HG02852 (cell line): ENCODE measurements around the gene GIT1.

Experiments
- ATAC-seq: cut with Tn5 transposase; IDR thresholded peaks from one replicate; pipeline ENCODE4 v1.9.1; 2021; ENCODE audit warnings: mild to moderate bottlenecking, moderate library complexity; ENCODE audit not compliant: unreplicated experiment

The GIT1 gene

DNA sequence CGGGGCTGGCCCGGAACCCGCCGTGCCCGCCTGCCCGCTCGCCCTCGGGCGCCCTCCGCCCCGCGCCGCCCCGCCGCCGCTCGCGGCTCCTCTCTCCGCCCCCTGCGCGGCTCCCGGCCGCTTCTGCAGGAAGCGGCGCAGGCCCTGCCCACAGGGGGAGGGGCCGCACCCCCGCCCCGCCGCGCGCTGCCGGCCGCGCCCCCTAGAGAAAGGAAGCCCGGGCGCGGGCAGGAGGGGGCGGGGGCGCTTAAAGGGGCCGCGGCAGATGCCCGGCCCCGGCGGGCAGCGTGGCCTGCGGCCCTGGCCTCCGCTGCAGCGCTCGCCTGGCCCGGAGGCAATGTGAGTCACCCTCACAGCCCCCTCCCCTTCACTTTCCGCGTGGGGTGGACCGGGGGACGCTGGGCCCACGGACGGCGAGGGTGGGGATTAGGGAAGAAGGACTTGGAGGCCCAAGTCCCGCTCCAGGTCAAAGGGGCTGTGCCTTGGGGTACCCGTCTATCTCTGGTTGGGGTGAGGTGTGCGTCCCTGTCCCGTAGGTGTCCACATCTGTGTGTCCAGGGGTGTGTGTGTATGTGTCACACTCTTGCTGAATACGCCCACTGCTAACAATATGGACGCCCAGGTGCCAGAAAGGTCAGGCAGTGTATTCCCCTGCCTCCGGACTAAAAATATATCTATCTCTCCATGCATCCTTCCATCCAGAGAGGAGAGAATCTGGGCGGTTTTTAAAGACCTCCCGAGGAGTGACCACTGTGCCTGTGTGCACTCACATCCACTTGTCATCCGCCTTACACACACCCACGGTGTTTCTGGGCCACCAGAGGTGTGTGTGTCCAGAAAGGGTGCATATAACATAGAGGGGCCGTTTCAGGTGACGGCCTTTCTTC is at the start of gene GIT1:
Gene GIT1 (minus strand): TSS at position 125 of the 887 bp plus-strand sequence. CDS start 270 bp downstream, outside the sequence.
- peak; percentile 51 for ATAC-seq

- no peak for ATAC-seq
Observed at GRCh38 chr17:29633886-29634285, 44.4 kb upstream of the GIT1 start.

DNA sequence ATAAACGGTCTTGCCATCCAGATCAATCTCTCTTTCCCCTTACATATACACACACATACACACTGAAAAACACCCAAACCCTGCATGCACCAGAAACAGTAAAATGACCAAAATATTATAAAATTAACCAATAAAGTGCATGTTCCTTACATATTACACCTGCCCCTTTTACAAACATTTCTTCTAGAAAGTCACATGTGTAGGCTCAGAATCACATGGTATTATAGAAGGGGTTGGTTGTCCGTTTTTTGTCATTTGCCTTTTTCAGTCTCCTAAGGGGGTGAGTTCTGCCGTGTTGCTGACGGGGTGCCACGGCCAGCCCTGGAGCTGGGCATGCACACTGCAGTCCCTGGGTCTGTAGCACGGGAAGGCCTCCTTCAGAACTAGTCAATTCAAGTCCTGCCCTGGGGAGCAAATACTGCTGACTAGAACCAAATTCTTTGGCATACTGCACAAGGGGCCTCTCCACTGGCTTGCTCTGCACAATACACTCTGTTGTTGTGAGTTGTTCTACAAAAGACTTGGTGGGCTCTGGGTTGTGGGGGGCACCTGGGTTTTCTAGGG is 41.3 kb upstream of the GIT1 start:
- no peak for ATAC-seq

DNA sequence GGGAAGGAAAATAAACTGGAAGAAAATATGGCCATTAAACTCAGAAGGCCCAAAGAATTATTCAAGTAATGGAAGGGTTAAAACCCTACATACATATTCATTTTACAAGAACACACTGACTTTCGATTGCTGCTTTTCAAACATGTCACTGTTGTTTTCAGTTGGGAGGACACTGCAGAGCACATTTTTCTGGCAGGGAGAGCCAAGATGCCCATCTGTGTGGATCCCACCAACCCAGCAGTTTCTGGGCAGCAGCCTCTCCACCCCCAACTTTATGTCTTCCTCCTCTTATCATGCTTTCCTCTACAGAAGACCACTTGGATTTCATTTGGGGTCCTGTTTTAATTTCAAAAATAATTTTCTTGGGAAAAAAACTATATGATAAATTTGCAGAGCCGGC is 40.4 kb upstream of the GIT1 start:
- ATAC-seq: no peak

GRCh38 chr17:29628644-29629043 is 39.2 kb upstream of the GIT1 start:
- ATAC-seq: no peak

DNA sequence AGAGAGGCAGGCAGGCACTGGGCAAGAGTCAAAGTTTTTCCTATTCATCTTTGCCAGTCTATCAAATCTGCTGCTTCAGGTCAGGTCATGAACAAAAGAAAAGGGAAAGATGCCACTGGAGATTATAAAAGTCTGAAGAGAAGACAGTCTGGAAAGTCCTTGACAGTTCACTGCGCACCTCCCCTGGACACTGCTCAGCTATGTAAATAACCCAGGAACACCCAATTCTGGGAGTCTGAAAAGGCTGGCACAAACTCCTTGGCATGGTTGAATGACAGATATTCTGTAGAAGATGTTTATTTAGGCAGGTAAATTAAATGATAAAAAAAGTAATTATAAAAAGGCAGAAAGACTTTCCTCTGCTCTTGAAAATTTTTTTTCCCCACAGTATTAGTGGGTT is 38.5 kb upstream of the GIT1 start:
- ATAC-seq: no peak

- no peak for ATAC-seq
Observed at GRCh38 chr17:29625037-29625750, 35.7 kb upstream of the GIT1 start.

DNA sequence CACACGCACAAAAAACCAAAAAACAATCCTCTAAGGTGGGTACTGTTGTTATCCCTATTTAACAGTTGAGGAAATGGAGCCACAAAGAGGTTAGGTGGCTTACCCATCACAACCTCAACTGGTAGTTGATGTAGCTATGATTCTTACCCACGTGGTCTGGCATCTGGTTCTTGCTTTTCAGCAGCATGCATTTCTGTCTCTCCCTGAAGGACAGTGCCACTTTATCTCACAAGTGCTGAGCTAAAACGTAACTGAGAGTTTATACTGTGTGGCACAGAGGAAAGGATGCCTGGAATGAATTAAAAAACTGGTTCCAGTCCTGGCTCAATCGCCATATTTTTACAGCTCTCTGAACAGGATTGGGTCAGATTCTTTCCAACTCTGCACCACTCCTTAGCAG is 35.1 kb upstream of the GIT1 start:
- no peak for ATAC-seq

DNA sequence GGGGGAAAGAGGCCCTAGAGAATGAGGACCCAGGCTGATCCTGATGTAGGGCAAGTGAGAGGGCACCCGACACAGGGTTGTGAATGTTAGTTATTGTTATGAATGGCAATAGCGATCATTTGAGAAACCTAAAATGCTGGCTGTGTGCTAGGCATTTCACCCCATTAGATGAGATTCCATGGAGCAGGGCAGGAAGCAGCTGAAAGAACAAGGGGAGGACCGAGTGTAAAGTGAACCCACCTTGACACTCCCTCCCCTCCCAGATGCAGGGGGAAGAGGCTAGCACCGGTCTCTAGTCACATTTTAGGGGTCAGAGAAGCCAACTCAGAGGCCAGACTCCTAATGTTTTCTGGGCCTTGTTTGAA is 33.8 kb upstream of the GIT1 start:
- no peak for ATAC-seq

- peak; percentile 61 for ATAC-seq
Observed at GRCh38 chr17:29622337-29623282, 33.2 kb upstream of the GIT1 start, which contains the start of gene CORO6. Gene CORO6 (minus strand): TSS chr17:29622912. CDS start chr17:29621421, 1,491 bp downstream.

DNA sequence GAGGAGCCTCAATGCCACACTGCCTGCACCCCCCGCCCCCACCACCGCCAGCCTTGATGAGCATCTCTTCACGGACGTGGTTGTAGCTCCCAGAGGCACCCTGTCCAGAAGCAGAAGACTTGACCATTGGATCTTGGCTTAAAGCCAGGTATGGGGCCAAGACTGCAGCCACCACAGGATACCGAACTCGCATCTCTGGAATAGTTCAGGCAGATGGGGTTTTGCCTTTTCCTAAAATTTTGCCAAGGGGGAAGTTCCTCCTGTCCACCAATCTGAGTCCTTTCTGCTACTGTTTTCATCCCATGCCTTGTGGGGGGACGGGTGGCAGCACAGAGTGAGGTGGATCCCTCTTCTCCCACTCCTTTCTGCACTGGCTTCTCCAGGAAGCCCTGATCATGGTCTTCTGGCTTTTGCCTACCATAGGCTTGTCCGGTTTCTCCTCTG is 32.3 kb upstream of the GIT1 start:
- no peak for ATAC-seq

GRCh38 chr17:29620779-29621500 is 31.5 kb upstream of the GIT1 start:
- no peak for ATAC-seq

- no peak for ATAC-seq
Observed at GRCh38 chr17:29620271-29620670, 30.8 kb upstream of the GIT1 start.

- no peak for ATAC-seq
Observed at GRCh38 chr17:29619251-29619650, 29.8 kb upstream of the GIT1 start.

DNA sequence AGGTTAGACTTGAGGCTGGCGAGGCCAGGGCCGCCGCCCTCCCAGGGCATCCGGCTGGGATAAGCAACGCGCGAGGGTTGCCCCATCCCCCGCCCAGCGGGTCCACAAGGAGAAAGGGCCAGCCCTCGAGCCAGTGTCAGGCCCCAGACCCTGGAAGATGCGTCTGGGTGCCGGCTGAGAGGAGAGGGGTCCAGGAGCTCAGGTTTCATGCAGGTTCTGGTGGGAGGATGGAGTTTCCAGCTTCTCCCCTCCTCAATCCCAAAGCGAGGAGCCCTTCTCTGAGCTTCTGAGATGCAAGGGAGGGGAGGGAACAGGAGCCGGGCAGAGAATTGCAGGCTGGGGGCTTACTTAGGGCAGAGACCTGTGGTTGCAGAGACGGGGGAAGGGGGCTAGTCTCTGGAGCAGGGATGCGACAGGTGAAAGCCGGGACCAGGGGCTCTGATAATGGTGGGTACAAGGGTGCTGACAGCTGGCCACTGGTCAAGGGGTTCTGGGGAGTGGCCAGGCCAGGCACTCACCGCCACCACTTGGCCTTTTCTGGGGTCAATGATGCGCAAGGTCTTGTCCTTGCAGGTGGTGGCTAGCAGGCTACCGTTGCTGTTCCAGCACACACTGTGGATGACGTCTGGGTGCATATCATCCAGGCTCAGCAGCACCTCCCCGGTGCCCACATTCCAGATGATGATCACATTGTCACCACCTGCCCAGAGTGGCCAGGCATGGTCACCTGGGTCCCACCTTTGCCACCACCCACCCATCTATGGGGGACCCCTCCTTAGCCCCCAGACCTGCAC is 29.0 kb upstream of the GIT1 start:
- ATAC-seq: no peak

DNA sequence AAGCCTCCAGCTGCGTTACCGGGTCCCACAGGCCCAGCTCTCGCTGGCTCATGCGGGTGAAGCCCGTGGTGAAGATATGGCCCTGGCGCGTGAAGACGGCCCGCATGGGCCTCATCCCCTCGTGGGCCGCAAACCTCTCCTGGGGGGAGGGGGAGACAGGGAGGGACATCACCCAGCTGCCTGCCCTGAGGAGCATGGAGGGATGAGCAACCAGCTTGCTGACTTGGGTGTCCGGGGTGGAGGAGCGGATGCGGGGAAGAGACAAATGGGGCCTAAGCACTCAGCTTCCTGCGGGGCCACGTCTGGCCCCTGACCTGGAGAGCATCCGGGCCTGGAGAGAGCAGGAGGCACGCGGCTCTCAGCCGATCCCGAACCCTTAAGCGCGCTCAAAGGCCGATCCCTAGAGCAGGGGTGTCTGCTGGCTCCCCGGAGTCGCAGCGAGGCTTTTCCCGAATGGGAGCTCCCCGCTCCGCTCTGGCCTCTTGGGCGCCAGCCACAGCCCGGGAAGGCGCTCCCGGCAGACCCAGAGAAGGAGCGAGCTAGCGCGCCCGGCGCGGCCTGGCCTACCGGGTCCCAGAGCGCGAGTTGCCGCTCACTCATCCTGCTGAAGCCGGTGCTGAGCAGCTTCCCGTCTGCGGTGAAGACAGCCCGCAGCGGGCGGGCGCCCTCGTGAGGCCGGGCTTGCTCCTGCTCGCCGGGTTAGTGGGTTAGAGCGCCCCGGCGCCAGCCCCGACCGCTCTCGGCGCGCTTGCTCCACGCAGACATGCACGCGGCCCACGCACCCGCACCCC is 28.2 kb upstream of the GIT1 start:
- peak; percentile 27 for ATAC-seq

- ATAC-seq: no peak
Observed at GRCh38 chr17:29617125-29617480, 27.7 kb upstream of the GIT1 start.

GRCh38 chr17:29616300-29617048 is 27.0 kb upstream of the GIT1 start:
- ATAC-seq: no peak
